ENCODE measurements around the gene TNFSF11.

The TNFSF11 gene

DNA sequence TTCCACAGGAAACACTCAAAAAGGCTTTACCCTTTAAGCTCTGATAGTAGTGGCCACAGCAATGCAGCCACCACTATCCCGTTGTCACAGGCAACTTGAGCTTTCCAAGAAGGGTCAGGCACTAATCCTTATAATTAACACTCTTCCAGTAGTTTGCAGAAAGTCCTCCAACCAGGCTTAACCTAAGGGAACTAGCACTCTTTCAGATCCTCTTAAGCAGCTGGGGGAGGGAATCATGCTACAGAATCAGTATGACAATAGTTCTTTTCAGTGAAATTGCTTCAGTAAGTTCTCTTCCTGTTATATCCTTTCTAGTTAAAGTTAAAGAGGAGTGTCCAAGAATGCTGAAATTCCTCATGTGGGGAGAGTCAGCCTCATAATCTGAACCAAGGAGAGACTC, 82.2 kb downstream of the TNFSF11 start:
- DNase-seq: no peak

DNA sequence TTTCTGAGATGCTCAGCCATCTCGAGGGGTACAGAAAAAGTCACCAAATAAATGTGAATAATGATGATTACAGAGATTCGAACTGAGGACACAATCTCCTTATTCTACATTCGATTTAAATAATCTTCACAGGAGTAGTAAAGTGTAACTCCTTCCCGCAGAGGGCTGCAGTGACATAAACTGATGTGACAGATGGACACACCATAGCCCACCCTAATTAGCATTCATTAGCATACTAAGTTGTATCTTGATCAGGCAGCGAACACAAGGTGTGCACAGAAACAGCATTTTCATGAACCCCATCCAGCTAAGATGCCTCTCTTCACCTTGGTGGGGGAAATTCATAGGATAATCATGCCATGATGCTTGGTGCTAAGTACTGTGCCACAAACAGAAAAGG, 83.0 kb downstream of the TNFSF11 start:
- no peak for DNase-seq

Data from stimulated activated CD4-positive, alpha-beta T cell treated with anti-CD3 and anti-CD28 coated beads, Interleukin-2, amount 100 ng/mL, for 48 hours (primary cell).